Endothelial cell of umbilical vein (primary cell): Measurements from ENCODE around the gene PSMB3.
"Not testable (repeated sequence)": the region's sequence is repeated elsewhere in the genome, so short reads cannot be mapped to it uniquely, and the experiment has no call there.

Source experiments
- CTCF ChIP-seq, 2 donors: IDR thresholded peaks; 1 replicate in 1 of 2; 2 replicates in 1 of 2; pipeline ENCODE4 v1.5.1; 2011; ENCODE audit warnings: low read length in 2 of 2, mild to moderate bottlenecking in 2 of 2, moderate library complexity in 2 of 2, control low read depth in 1 of 2, inconsistent platforms in 1 of 2, low read depth in 1 of 2; ENCODE audit not compliant: insufficient read depth in 1 of 2; ENCODE audit errors: extremely low read depth in 1 of 2
- EZH2 ChIP-seq: IDR thresholded peaks from 2 replicates; pipeline ENCODE4 v1.6.1; 2012; ENCODE audit warnings: borderline replicate concordance, low read depth, mild to moderate bottlenecking, moderate library complexity, low read length, inconsistent platforms; ENCODE audit not compliant: severe bottlenecking
- POLR2AphosphoS5 ChIP-seq: IDR thresholded peaks from 2 replicates; pipeline ENCODE4 v1.6.1; 2012; ENCODE audit warnings: low read depth, mild to moderate bottlenecking, control low read depth, low read length, moderate library complexity; ENCODE audit not compliant: insufficient read depth

GRCh38 chr17:38787999-38788398, 35.5 kb downstream of the PSMB3 start:
- TF ChIP-seq CTCF (IDR thresholded peaks at IDR 0.05; ENCODE audit: extremely low read depth in 1 of 2, insufficient read depth in 1 of 2, low read depth in 1 of 2, low read length in 2 of 2); POLR2AphosphoS5; EZH2: not testable (repeated sequence)
